Measurements from ENCODE around the gene ATP7B. TPM values are rescaled to one million over a fixed set of nuclear protein-coding genes. Genes with fewer than 3 reads are reported as not detected.

Gene ATP7B
- total RNA-seq, 4 donors from 2014 or later: 17.6 to 32.9 (median 22.6) TPM

- H3K4me1 ChIP-seq: peaks cover 0 to 8% (median 0%) of the 10 kb centered on the region in 4 donors
- 94 to 95% methylated on average over 6 to 8 of the region's 8 CpGs for WGBS, 2 donors (ENCODE audit: low coverage in 1 of 2)
- H3K4me3 ChIP-seq: no peak overlapping the region
- H3K9me3 ChIP-seq: no peaks in the 10 kb centered on the region
- peaks cover 0 to 26% (median 9%) of the 10 kb centered on the region in 4 donors for H3K36me3 ChIP-seq
- TF ChIP-seq EP300 (IDR thresholded peaks at IDR 0.05; ENCODE audit: low read depth) (no peak), POLR2A (IDR thresholded peaks at IDR 0.05) (no peak), CTCF (IDR thresholded peaks at IDR 0.05) (no peak)
- no peak for DNase-seq
- no peak overlapping the region for H3K27ac ChIP-seq
- intact Hi-C loops (cut with DNase I; ENCODE audit: low total_unique reads) (no loop called here), in situ Hi-C loops (cut with MboI; ENCODE audit: low pct_ligation_motif_present in 1 of 4, low pct_unique_long_range_greater_than_20kb in 1 of 4, low sequenced_read_pairs in 3 of 4) (loop anchor here in 1 of 4 donors (25.0 kb wide), 1 partner anchor 412 kb away; no protein-coding TSS in a partner anchor)
- no peaks in the 10 kb centered on the region for H3K27me3 ChIP-seq
Observed at GRCh38 chr13:52025475-52026245, 14.4 kb upstream of the ATP7B start.

GRCh38 chr13:52024481-52024880 is 13.2 kb upstream of the ATP7B start, which contains the start of gene UTP14C:
UTP14C (plus strand) TSS chr13:52024691; CDS start chr13:52028805, 4,114 bp downstream.
- DNase-seq: no peak
- H3K4me3 ChIP-seq: no peak within 1 kb of the TSS
- no peaks in the 10 kb centered on the region for H3K9me3 ChIP-seq
- no peak within 1 kb of the TSS for H3K27ac ChIP-seq
- no peaks in the 10 kb centered on the region for H3K27me3 ChIP-seq
- WGBS, 2 donors (ENCODE audit: low coverage in 1 of 2): 96 to 100% methylated on average over 2 to 3 of the region's 3 CpGs
- H3K36me3 ChIP-seq: peaks cover 0 to 35% (median 9%) of the 10 kb centered on the region in 4 donors
- H3K4me1 ChIP-seq: peaks cover 0 to 8% (median 3%) of the 10 kb centered on the region in 4 donors
- TF ChIP-seq POLR2A (IDR thresholded peaks at IDR 0.05): no peak
- no peak for TF ChIP-seq EP300 (IDR thresholded peaks at IDR 0.05; ENCODE audit: low read depth)
- no peak for TF ChIP-seq POLR2AphosphoS5 (IDR thresholded peaks at IDR 0.05)
- TF ChIP-seq CTCF (IDR thresholded peaks at IDR 0.05): no peak
- intact Hi-C loops (cut with DNase I; ENCODE audit: low total_unique reads) (no loop called here), in situ Hi-C loops (cut with MboI; ENCODE audit: low pct_ligation_motif_present in 1 of 4, low pct_unique_long_range_greater_than_20kb in 1 of 4, low sequenced_read_pairs in 3 of 4) (loop anchor here in 1 of 4 donors (25.0 kb wide), 1 partner anchor 438 kb away; the partner anchor contains the start of genes CKAP2 and VPS36)

- Histone ChIP-seq H3K4me1 (peaks cover 0 to 8% (median 3%) of the 10 kb centered on the region in 4 donors), H3K27me3 (no peaks in the 10 kb centered on the region), H3K27ac (no peak overlapping the region), H3K9me3 (no peaks in the 10 kb centered on the region), H3K36me3 (peaks cover 0 to 22% (median 5%) of the 10 kb centered on the region in 4 donors), H3K4me3 (no peak overlapping the region)
- intact Hi-C loops (cut with DNase I; ENCODE audit: low total_unique reads) (no loop called here), in situ Hi-C loops (cut with MboI; ENCODE audit: low pct_ligation_motif_present in 1 of 4, low pct_unique_long_range_greater_than_20kb in 1 of 4, low sequenced_read_pairs in 3 of 4) (loop anchor here in 1 of 4 donors (25.0 kb wide), 1 partner anchor 440 kb away; the partner anchor contains the start of genes CKAP2 and VPS36)
- 96 to 100% methylated on average over 2 of the region's 2 CpGs for WGBS, 2 donors (ENCODE audit: low coverage in 1 of 2)
- no peak for TF ChIP-seq POLR2A (IDR thresholded peaks at IDR 0.05)
- TF ChIP-seq CTCF (IDR thresholded peaks at IDR 0.05): no peak
- no peak for TF ChIP-seq EP300 (IDR thresholded peaks at IDR 0.05; ENCODE audit: low read depth)
- TF ChIP-seq POLR2AphosphoS5 (IDR thresholded peaks at IDR 0.05): no peak
- DNase-seq: no peak
Observed at GRCh38 chr13:52022356-52022755, 11.1 kb upstream of the ATP7B start.

GRCh38 chr13:52020191-52020590 is 8.9 kb upstream of the ATP7B start:
- intact Hi-C loops (cut with DNase I; ENCODE audit: low total_unique reads): no loop called here
- DNase-seq: no peak
- TF ChIP-seq POLR2AphosphoS5 (IDR thresholded peaks at IDR 0.05) (no peak), CTCF (IDR thresholded peaks at IDR 0.05) (no peak), EP300 (IDR thresholded peaks at IDR 0.05; ENCODE audit: low read depth) (no peak)
- no peak overlapping the region for H3K4me3 ChIP-seq
- no peak overlapping the region for H3K27ac ChIP-seq
- peaks cover 0 to 6% (median under 1%) of the 10 kb centered on the region in 4 donors for H3K4me1 ChIP-seq
- H3K36me3 ChIP-seq: peaks cover 0 to 22% (median 5%) of the 10 kb centered on the region in 4 donors
- H3K27me3 ChIP-seq: no peaks in the 10 kb centered on the region
- in situ Hi-C loops (cut with MboI; ENCODE audit: low pct_ligation_motif_present in 1 of 4, low pct_unique_long_range_greater_than_20kb in 1 of 4, low sequenced_read_pairs in 3 of 4): loop anchor here in 1 of 4 donors (25.0 kb wide), 1 partner anchor 442 kb away; the partner anchor contains the start of genes CKAP2 and VPS36
- WGBS, 2 donors (ENCODE audit: low coverage in 1 of 2): 82 to 83% methylated on average over 3 of the region's 3 CpGs
- no peaks in the 10 kb centered on the region for H3K9me3 ChIP-seq

All from transverse colon (tissue), 4 donors.